Stimulated activated naive CD4-positive, alpha-beta T cell treated with Interleukin-2 at 50 U/mL for 16 hours (primary cell): ENCODE results near the gene CDKN2AIP.
"Not testable (repeated sequence)": the region's sequence is repeated elsewhere in the genome, so short reads cannot be mapped to it uniquely, and the experiment has no call there.

ENCODE experiments used
- DNase-seq: peaks from one replicate; lab custom pipeline; 2025; lab: John Stamatoyannopoulos, UW

The CDKN2AIP gene

GRCh38 chr4:183448436-183448835, 4.0 kb downstream of the CDKN2AIP start:
- DNase-seq, result no peak

GRCh38 chr4:183449193-183449882, 4.9 kb downstream of the CDKN2AIP start:
- DNase-seq, result no peak

- DNase-seq, result no peak
Observed at GRCh38 chr4:183450108-183450507, 5.7 kb downstream of the CDKN2AIP start.

GRCh38 chr4:183455431-183456195, 11.2 kb downstream of the CDKN2AIP start:
- no peak for DNase-seq

- DNase-seq, result no peak
Observed at GRCh38 chr4:183458005-183458404, 13.6 kb downstream of the CDKN2AIP start.

GRCh38 chr4:183463903-183464619, 19.6 kb downstream of the CDKN2AIP start:
- DNase-seq, result not testable (repeated sequence)

GRCh38 chr4:183465879-183466278, 21.4 kb downstream of the CDKN2AIP start:
- DNase-seq, result not testable (repeated sequence)

- no peak for DNase-seq
Observed at GRCh38 chr4:183467246-183467645, 22.8 kb downstream of the CDKN2AIP start.

GRCh38 chr4:183468210-183469095, 24.0 kb downstream of the CDKN2AIP start:
- DNase-seq, result no peak

- DNase-seq, result no peak
Observed at GRCh38 chr4:183469285-183469684, 24.8 kb downstream of the CDKN2AIP start.

GRCh38 chr4:183469936-183470335, 25.5 kb downstream of the CDKN2AIP start:
- DNase-seq, result no peak

- no peak for DNase-seq
Observed at GRCh38 chr4:183470821-183471220, 26.4 kb downstream of the CDKN2AIP start.

- DNase-seq, result peak; percentile 68
Observed at GRCh38 chr4:183471946-183472708, 27.7 kb downstream of the CDKN2AIP start.

GRCh38 chr4:183478123-183478522, 33.7 kb downstream of the CDKN2AIP start:
- no peak for DNase-seq

- DNase-seq, result no peak
Observed at GRCh38 chr4:183478926-183479325, 34.5 kb downstream of the CDKN2AIP start.

- DNase-seq, result not testable (repeated sequence)
Observed at GRCh38 chr4:183482515-183483095, 38.2 kb downstream of the CDKN2AIP start.

GRCh38 chr4:183483997-183484396, 39.6 kb downstream of the CDKN2AIP start:
- no peak for DNase-seq

GRCh38 chr4:183485411-183486160, 41.1 kb downstream of the CDKN2AIP start:
- no peak for DNase-seq

- no peak for DNase-seq
Observed at GRCh38 chr4:183492791-183493222, 48.4 kb downstream of the CDKN2AIP start.

- DNase-seq, result no peak
Observed at GRCh38 chr4:183493246-183493645, 48.8 kb downstream of the CDKN2AIP start.
